HCT116 (cell line): Measurements from ENCODE around the gene NEURL2.
A peak's percentile ranks its signal among the peaks of the same experiment; 100 is the strongest.

Source experiments
- CTCF ChIP-seq, 3 experiments: fragments of 200-600 bp in 1 of 3; sonication (generic) in 1 of 3; IDR thresholded peaks in 2 of 3; conservative IDR thresholded peaks in 1 of 3; 2 replicates each; pipeline ENCODE4 v1.5.1; 2012 to 2017; ENCODE audit warnings: low read depth in 2 of 3, low read length in 2 of 3, antibody characterized with exemption in 1 of 3, borderline replicate concordance in 1 of 3, control low read depth in 1 of 3, mild to moderate bottlenecking in 1 of 3, mixed read lengths in 1 of 3, mixed run types in 1 of 3, moderate library complexity in 1 of 3; ENCODE audit not compliant: insufficient read depth in 1 of 3
- POLR2A ChIP-seq: IDR thresholded peaks from 2 replicates; pipeline ENCODE4 v1.7.0; 2011; ENCODE audit warnings: borderline replicate concordance; ENCODE audit not compliant: insufficient read depth, insufficient read length; ENCODE audit errors: extremely low read depth

- TF ChIP-seq POLR2A (peak; percentile 89), CTCF (IDR thresholded peaks at IDR 0.05 in 2 of 3, conservative IDR thresholded peaks at IDR 0.05 in 1 of 3; ENCODE audit: borderline replicate concordance in 1 of 3, insufficient read depth in 1 of 3, low read depth in 2 of 3, low read length in 2 of 3) (no peak)
Observed at GRCh38 chr20:45934586-45935415, 43.8 kb upstream of the NEURL2 start, which contains the start of gene PCIF1.
